ENCODE data around the gene SIX2. TPM values are rescaled to one million over a fixed set of nuclear protein-coding genes. Genes with fewer than 3 reads are reported as not detected.

The SIX2 gene
- total and polyA plus RNA-seq, 9 of the 15 experiments (the other 6 are each of a cell fraction or from before 2014, with no cell fraction given): not detected

DNA sequence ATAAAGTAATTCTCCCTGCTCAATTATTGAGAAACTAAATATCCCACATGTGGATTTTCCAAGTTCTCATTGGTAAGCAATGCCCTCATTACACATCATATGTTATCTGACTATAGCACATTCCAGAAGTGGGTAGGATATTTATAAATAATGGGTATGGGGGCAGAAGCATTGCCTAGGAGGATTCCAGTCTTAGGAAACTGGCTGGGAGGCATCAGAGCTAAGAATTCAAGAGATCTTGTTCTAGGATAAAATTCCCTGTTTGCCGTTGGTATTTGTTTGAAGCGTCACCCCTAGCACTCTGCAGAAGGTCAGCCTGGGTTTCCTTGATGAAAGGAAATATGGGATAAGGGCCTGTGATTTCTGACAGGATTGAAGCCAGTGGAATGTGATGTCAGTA, 20.1 kb downstream of the SIX2 start:
- WGBS (ENCODE audit: insufficient coverage, low coverage, missing lambda C conversion rate): 0% methylated on average over 2 of the region's 2 CpGs
- Histone ChIP-seq H4K20me1 (replicated peaks; ENCODE audit: control insufficient read depth, insufficient read depth, low read length) (no peaks in the 10 kb centered on the region), H2AFZ (ENCODE audit: low read depth, low read length) (no peak overlapping the region), H3K4me3 (no peak overlapping the region), H3K4me1 (replicated peaks in 1 of 2; ENCODE audit: control insufficient read depth in 2 of 2, insufficient read depth in 2 of 2, low read length in 2 of 2) (no peaks in the 10 kb centered on the region), H3K9me3 (replicated peaks; ENCODE audit: control insufficient read depth, insufficient read depth, low read depth, low read length) (no peaks in the 10 kb centered on the region), H3K36me3 (ENCODE audit: control insufficient read depth, insufficient read depth, low read length) (no peaks in the 10 kb centered on the region), H3K4me2 (ENCODE audit: insufficient read depth, low read length) (no peak overlapping the region), H3K9ac (ENCODE audit: insufficient read depth in 1 of 2, low read depth in 2 of 2, low read length in 2 of 2) (no peak overlapping the region), H3K27me3 (ENCODE audit: control insufficient read depth in 2 of 2, insufficient read depth in 2 of 2, low read length in 2 of 2) (no peaks in the 10 kb centered on the region), H3K27ac (ENCODE audit: extremely low read depth, low read depth, low read length) (no peak overlapping the region), H3K79me2 (ENCODE audit: control insufficient read depth, insufficient read depth, low read length) (no peaks in the 10 kb centered on the region), H3K9me1 (ENCODE audit: control insufficient read depth, insufficient read depth, low read length) (no peaks in the 10 kb centered on the region)
- intact Hi-C loops (cut with micrococcal nuclease) (no loop called here), in situ Hi-C loops (cut with MboI) (no loop called here)
- BruUV-seq (replicated peaks): no TSS peak
- POLR2A ChIA-PET: no interaction called here
- FAIRE-seq (no peak), DNase-seq (ENCODE audit: extremely low read depth in 1 of 4, low spot score in 3 of 4) (no peak), ATAC-seq (no peak)
- no peak for TF ChIP-seq ZNF274 (IDR thresholded peaks at IDR 0.05; ENCODE audit: borderline replicate concordance, low read depth, low read length)
- no peak for TF ChIP-seq TARDBP (IDR thresholded peaks at IDR 0.05)
- no peak for TF ChIP-seq HMG20B (CRISPR knock-in tag; IDR thresholded peaks at IDR 0.05)
- TF ChIP-seq SMAD3 (CRISPR knock-in tag; conservative IDR thresholded peaks at IDR 0.05): no peak
- TF ChIP-seq CREBBP (IDR thresholded peaks at IDR 0.05; ENCODE audit: low read depth, low read length): no peak
- TF ChIP-seq LEF1 (IDR thresholded peaks at IDR 0.05): no peak
- no peak for TF ChIP-seq MEF2A (IDR thresholded peaks at IDR 0.05; ENCODE audit: control insufficient read depth, low read depth, low read length)
- TF ChIP-seq, protein P1, sequence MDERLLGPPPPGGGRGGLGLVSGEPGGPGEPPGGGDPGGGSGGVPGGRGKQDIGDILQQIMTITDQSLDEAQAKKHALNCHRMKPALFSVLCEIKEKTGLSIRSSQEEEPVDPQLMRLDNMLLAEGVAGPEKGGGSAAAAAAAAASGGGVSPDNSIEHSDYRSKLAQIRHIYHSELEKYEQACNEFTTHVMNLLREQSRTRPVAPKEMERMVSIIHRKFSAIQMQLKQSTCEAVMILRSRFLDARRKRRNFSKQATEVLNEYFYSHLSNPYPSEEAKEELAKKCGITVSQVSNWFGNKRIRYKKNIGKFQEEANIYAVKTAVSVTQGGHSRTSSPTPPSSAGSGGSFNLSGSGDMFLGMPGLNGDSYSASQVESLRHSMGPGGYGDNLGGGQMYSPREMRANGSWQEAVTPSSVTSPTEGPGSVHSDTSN (CRISPR knock-in tag; IDR thresholded peaks at IDR 0.05; ENCODE audit: low read depth): no peak
- TF ChIP-seq, protein P1 (tag; conservative IDR thresholded peaks at IDR 0.05; ENCODE audit: low read depth): no peak
- TF ChIP-seq MEF2D (tag; conservative IDR thresholded peaks at IDR 0.05; ENCODE audit: low read depth): no peak
- TF ChIP-seq ZNF212 (CRISPR knock-in tag; IDR thresholded peaks at IDR 0.05): no peak
- TF ChIP-seq, protein P2, sequence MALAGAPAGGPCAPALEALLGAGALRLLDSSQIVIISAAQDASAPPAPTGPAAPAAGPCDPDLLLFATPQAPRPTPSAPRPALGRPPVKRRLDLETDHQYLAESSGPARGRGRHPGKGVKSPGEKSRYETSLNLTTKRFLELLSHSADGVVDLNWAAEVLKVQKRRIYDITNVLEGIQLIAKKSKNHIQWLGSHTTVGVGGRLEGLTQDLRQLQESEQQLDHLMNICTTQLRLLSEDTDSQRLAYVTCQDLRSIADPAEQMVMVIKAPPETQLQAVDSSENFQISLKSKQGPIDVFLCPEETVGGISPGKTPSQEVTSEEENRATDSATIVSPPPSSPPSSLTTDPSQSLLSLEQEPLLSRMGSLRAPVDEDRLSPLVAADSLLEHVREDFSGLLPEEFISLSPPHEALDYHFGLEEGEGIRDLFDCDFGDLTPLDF (CRISPR knock-in tag; IDR thresholded peaks at IDR 0.05): no peak
- TF ChIP-seq CBX5 (IDR thresholded peaks at IDR 0.05; ENCODE audit: borderline replicate concordance, low read depth): no peak
- no peak for TF ChIP-seq TEAD1 (CRISPR knock-in tag; IDR thresholded peaks at IDR 0.05)
- TF ChIP-seq TCFL5 (CRISPR knock-in tag; conservative IDR thresholded peaks at IDR 0.05): no peak
- no peak for TF ChIP-seq ZNF354B (CRISPR knock-in tag; IDR thresholded peaks at IDR 0.05)
- no peak for TF ChIP-seq PPARD (CRISPR knock-in tag; IDR thresholded peaks at IDR 0.05)
- CTCF ChIA-PET (ENCODE audit: low intra/inter-chr PET ratio): no interaction called here

Data from K562 (cell line).